HepG2 (cell line): ENCODE data around the gene SOX12. TPM values are rescaled to one million over a fixed set of nuclear protein-coding genes. Genes with fewer than 3 reads are reported as not detected.

ENCODE experiments used
- CC2D1A ChIP-seq: sonication (generic); formaldehyde crosslinking; IDR thresholded peaks from 2 replicates; pipeline ENCODE4 v1.8.1; 2023; ENCODE audit warnings: mild to moderate bottlenecking, missing genetic modification reagents
- JDP2 ChIP-seq: sonication (generic); formaldehyde crosslinking; IDR thresholded peaks from 2 replicates; pipeline ENCODE4 v1.8.1; 2022; ENCODE audit warnings: missing genetic modification reagents, borderline replicate concordance
- MTF2 ChIP-seq: sonication (generic); formaldehyde crosslinking; IDR thresholded peaks from 2 replicates; pipeline ENCODE4 v1.5.0; 2020; ENCODE audit warnings: missing genetic modification reagents, borderline replicate concordance
- MXI1 ChIP-seq: IDR thresholded peaks from 3 replicates; pipeline ENCODE4 v1.6.1; 2012; ENCODE audit warnings: low read depth, low read length, inconsistent platforms, borderline replicate concordance
- RAD21 ChIP-seq: fragments of 450-650 bp; formaldehyde crosslinking; IDR thresholded peaks from 2 replicates; pipeline ENCODE4 v1.5.0; 2020; ENCODE audit warnings: mild to moderate bottlenecking
- SRSF9 ChIP-seq: fragments of 200-400 bp; formaldehyde crosslinking; IDR thresholded peaks from 2 replicates; pipeline ENCODE4 v1.6.1; 2018; ENCODE audit warnings: borderline replicate concordance, mild to moderate bottlenecking, low read depth, low read length; ENCODE audit not compliant: insufficient read depth, poor library complexity, severe bottlenecking
- TAF1 ChIP-seq: sonication (generic); formaldehyde crosslinking; IDR thresholded peaks from 2 replicates; pipeline ENCODE4 v1.4.0; 2020; ENCODE audit warnings: missing genetic modification reagents
- XBP1 ChIP-seq: sonication (generic); formaldehyde crosslinking; IDR thresholded peaks from 2 replicates; pipeline ENCODE4 v1.5.0; 2020; ENCODE audit warnings: missing genetic modification reagents
- ZHX2 ChIP-seq, 2 experiments: sonication (generic) in 1 of 2; formaldehyde crosslinking in 1 of 2; IDR thresholded peaks; 2 replicates each; pipeline versions ENCODE4 v1.6.1 to v1.9.0; 2014 to 2022; ENCODE audit warnings: antibody characterized with exemption in 1 of 2, borderline replicate concordance in 1 of 2, inconsistent platforms in 1 of 2, low read depth in 1 of 2, missing genetic modification reagents in 1 of 2
- ZKSCAN1 ChIP-seq: fragments of 150-350 bp; IDR thresholded peaks from 2 replicates; pipeline ENCODE4 v1.6.1; 2014; ENCODE audit warnings: low read length
- ZNF232 ChIP-seq: sonication (generic); formaldehyde crosslinking; IDR thresholded peaks from 2 replicates; pipeline ENCODE4 v1.4.0; 2020; ENCODE audit warnings: missing genetic modification reagents, borderline replicate concordance
- ZNF747 ChIP-seq: sonication (generic); formaldehyde crosslinking; IDR thresholded peaks from 2 replicates; pipeline ENCODE4 v1.8.1; 2023; ENCODE audit warnings: missing genetic modification reagents, mild to moderate bottlenecking, borderline replicate concordance
- ZNF775 ChIP-seq: sonication (generic); formaldehyde crosslinking; IDR thresholded peaks from 2 replicates; pipeline ENCODE4 v1.4.0; 2020; ENCODE audit warnings: missing genetic modification reagents, mild to moderate bottlenecking, moderate library complexity, borderline replicate concordance
- ZNF800 ChIP-seq: sonication (generic); formaldehyde crosslinking; IDR thresholded peaks from 2 replicates; pipeline ENCODE4 v1.4.0; 2020; ENCODE audit warnings: missing genetic modification reagents
- polyA plus RNA-seq, 8 experiments: library from polyadenylated mRNA; depleted of rRNA in 3 of 8; stranded (reverse) in 7 of 8; unstranded in 1 of 8; fragments of >200 nt; fragmentation: Illumina TruSeq in 4 of 8; extraction: Trizol in 4 of 8; gene quantifications; 2 replicates each; pipeline versions ENCODE4 v1.2.1 to v1.2.3, GENCODE V29; 2011 to 2016; ENCODE audit warnings: low read depth in 4 of 8, missing spikeins in 1 of 8, mixed read lengths in 1 of 8; ENCODE audit not compliant: insufficient read depth in 1 of 8
- total RNA-seq, 5 experiments: library from RNA; depleted of rRNA; stranded (reverse); fragments of >200 nt; fragmentation: Illumina TruSeq; extraction: Trizol; gene quantifications; 2 replicates each; pipeline ENCODE4 v1.2.3, GENCODE V29; 2016; ENCODE audit warnings: low read depth in 1 of 5
- TF ChIP-seq, protein P1 (sequence below): sonication (generic); formaldehyde crosslinking; IDR thresholded peaks from 2 replicates; pipeline ENCODE4 v1.5.0; 2020; ENCODE audit warnings: mild to moderate bottlenecking, missing genetic modification reagents, borderline replicate concordance

Gene SOX12
- total and polyA plus RNA-seq, 2 of the 13 experiments (the other 11 are each of a cell fraction or from before 2014, with no cell fraction given), result 10.0 to 18.7 TPM

- TF ChIP-seq JDP2 (CRISPR knock-in tag) (peak; percentile 91; the same call in 1 of the 2 replicates), ZNF232 (peak; percentile 96), ZHX2 (IDR thresholded peaks at IDR 0.05; ENCODE audit: low read depth) (peak; percentile 84), ZHX2 (CRISPR knock-in tag; IDR thresholded peaks at IDR 0.05; ENCODE audit: borderline replicate concordance) (peak; percentile 89), ZKSCAN1 (0 out of 2 replicates have a peak, but pooled peaks have one; percentile 34), RAD21 (peak; percentile 71), CC2D1A (CRISPR knock-in tag) (peak; percentile 93), MTF2 (peak; percentile 98; the same call in 1 of the 2 replicates), SRSF9 (no peak), ZNF775 (CRISPR knock-in tag) (peak; percentile 97), MXI1 (peak; percentile 100), XBP1 (CRISPR knock-in tag) (peak; percentile 72; the same call in 1 of the 2 replicates), ZNF747 (CRISPR knock-in tag) (peak; percentile 96), TAF1 (CRISPR knock-in tag) (peak; percentile 84), ZNF800 (CRISPR knock-in tag) (peak; percentile 86)
- TF ChIP-seq, protein P1, sequence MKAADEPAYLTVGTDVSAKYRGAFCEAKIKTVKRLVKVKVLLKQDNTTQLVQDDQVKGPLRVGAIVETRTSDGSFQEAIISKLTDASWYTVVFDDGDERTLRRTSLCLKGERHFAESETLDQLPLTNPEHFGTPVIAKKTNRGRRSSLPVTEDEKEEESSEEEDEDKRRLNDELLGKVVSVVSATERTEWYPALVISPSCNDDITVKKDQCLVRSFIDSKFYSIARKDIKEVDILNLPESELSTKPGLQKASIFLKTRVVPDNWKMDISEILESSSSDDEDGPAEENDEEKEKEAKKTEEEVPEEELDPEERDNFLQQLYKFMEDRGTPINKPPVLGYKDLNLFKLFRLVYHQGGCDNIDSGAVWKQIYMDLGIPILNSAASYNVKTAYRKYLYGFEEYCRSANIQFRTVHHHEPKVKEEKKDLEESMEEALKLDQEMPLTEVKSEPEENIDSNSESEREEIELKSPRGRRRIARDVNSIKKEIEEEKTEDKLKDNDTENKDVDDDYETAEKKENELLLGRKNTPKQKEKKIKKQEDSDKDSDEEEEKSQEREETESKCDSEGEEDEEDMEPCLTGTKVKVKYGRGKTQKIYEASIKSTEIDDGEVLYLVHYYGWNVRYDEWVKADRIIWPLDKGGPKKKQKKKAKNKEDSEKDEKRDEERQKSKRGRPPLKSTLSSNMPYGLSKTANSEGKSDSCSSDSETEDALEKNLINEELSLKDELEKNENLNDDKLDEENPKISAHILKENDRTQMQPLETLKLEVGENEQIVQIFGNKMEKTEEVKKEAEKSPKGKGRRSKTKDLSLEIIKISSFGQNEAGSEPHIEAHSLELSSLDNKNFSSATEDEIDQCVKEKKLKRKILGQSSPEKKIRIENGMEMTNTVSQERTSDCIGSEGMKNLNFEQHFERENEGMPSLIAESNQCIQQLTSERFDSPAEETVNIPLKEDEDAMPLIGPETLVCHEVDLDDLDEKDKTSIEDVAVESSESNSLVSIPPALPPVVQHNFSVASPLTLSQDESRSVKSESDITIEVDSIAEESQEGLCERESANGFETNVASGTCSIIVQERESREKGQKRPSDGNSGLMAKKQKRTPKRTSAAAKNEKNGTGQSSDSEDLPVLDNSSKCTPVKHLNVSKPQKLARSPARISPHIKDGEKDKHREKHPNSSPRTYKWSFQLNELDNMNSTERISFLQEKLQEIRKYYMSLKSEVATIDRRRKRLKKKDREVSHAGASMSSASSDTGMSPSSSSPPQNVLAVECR (CRISPR knock-in tag), result peak; percentile 99
These were observed 941 bp upstream of the SOX12 start (continued) for GRCh38 chr20:324177-325044.
